Neutrophil (primary cell): ENCODE results near the gene STOML1.

Experiments used
- H3K27ac ChIP-seq: fragments of 200-600 bp; sonication (generic); 2 replicates; pipeline ENCODE4 v1.5.1; 2016; ENCODE audit warnings: mild to moderate bottlenecking, moderate library complexity
- H3K27me3 ChIP-seq: fragments of 200-600 bp; sonication (generic); 2 replicates; pipeline ENCODE4 v1.6.0; 2016; ENCODE audit warnings: mild to moderate bottlenecking
- H3K36me3 ChIP-seq: fragments of 200-600 bp; sonication (generic); 2 replicates; pipeline ENCODE4 v1.5.1; 2017
- H3K4me1 ChIP-seq, 2 experiments: fragments of 200-600 bp in 1 of 2; sonication (generic) in 1 of 2; 1 replicate in 1 of 2; 2 replicates in 1 of 2; pipeline versions ENCODE4 v1.5.1 to v1.6.1; 2013 to 2016; ENCODE audit warnings: low read depth in 1 of 2, low read length in 1 of 2, mild to moderate bottlenecking in 1 of 2, moderate library complexity in 1 of 2; ENCODE audit not compliant: control insufficient read depth in 1 of 2, insufficient read depth in 1 of 2
- H3K4me3 ChIP-seq, 2 experiments: fragments of 200-600 bp in 1 of 2; sonication (generic) in 1 of 2; 1 replicate in 1 of 2; 2 replicates in 1 of 2; pipeline ENCODE4 v1.5.1; 2013 to 2016; ENCODE audit warnings: low read depth in 1 of 2, low read length in 1 of 2, mild to moderate bottlenecking in 1 of 2, moderate library complexity in 1 of 2
- H3K9me3 ChIP-seq: fragments of 200-600 bp; sonication (generic); 2 replicates; pipeline ENCODE4 v1.5.1; 2016
- CTCF ChIP-seq: fragments of 200-600 bp; sonication (generic); IDR thresholded peaks from 2 replicates; pipeline ENCODE4 v1.5.1; 2016; ENCODE audit warnings: antibody characterized with exemption

The STOML1 gene

GRCh38 chr15:74010929-74011540, 18.9 kb upstream of the STOML1 start:
- H3K4me1 ChIP-seq = peaks cover 72 to 73% of the 10 kb centered on the region in 2 experiments

GRCh38 chr15:74008901-74009300, 16.8 kb upstream of the STOML1 start:
- Histone ChIP-seq H3K9me3 (no peaks in the 10 kb centered on the region), H3K27ac (peak overlapping the region; percentile 35), H3K4me3 (no peak overlapping the region), H3K4me1 (peaks cover 59 to 65% of the 10 kb centered on the region in 2 experiments), H3K27me3 (no peaks in the 10 kb centered on the region), H3K36me3 (peaks cover 5% of the 10 kb centered on the region)
- TF ChIP-seq CTCF = no peak

More at GRCh38 chr15:74010929-74011540, 18.9 kb upstream of the STOML1 start:
- Histone ChIP-seq H3K27me3 (no peaks in the 10 kb centered on the region), H3K27ac (peak overlapping the region; percentile 72), H3K4me3 (no peak overlapping the region), H3K9me3 (no peaks in the 10 kb centered on the region), H3K36me3 (peaks cover 6% of the 10 kb centered on the region)
- TF ChIP-seq CTCF = no peak

- H3K9me3 ChIP-seq = no peaks in the 10 kb centered on the region
- peak overlapping the region; percentile 64 for H3K27ac ChIP-seq
- TF ChIP-seq CTCF = no peak
- H3K36me3 ChIP-seq = peaks cover 9% of the 10 kb centered on the region
- H3K4me3 ChIP-seq = no peak overlapping the region
- H3K27me3 ChIP-seq = no peaks in the 10 kb centered on the region
- peaks cover 52 to 56% of the 10 kb centered on the region in 2 experiments for H3K4me1 ChIP-seq
Observed at GRCh38 chr15:74007820-74008371, 15.8 kb upstream of the STOML1 start.

- H3K27me3 ChIP-seq = no peaks in the 10 kb centered on the region
- H3K4me1 ChIP-seq = peaks cover 47 to 48% of the 10 kb centered on the region in 2 experiments
- TF ChIP-seq CTCF = no peak
- no peaks in the 10 kb centered on the region for H3K9me3 ChIP-seq
- H3K27ac ChIP-seq = peak overlapping the region; percentile 64
- peaks cover 12% of the 10 kb centered on the region for H3K36me3 ChIP-seq
- H3K4me3 ChIP-seq = no peak overlapping the region
Observed at GRCh38 chr15:74006774-74007639, 14.9 kb upstream of the STOML1 start.

- peaks cover 46 to 47% of the 10 kb centered on the region in 2 experiments for H3K4me1 ChIP-seq
- H3K27ac ChIP-seq = peak overlapping the region; percentile 91
- no peak overlapping the region for H3K4me3 ChIP-seq
- peaks cover 23% of the 10 kb centered on the region for H3K36me3 ChIP-seq
- H3K9me3 ChIP-seq = no peaks in the 10 kb centered on the region
- no peak for TF ChIP-seq CTCF
- no peaks in the 10 kb centered on the region for H3K27me3 ChIP-seq
Observed at GRCh38 chr15:73997986-73998385, 5.9 kb upstream of the STOML1 start.
